Measurements from ENCODE around the gene RAB20.

GRCh38 chr13:110562696-110563462 is 1.4 kb upstream of the RAB20 start:
- TF ChIP-seq RAD21 (conservative IDR thresholded peaks at IDR 0.05): no peak
- TF ChIP-seq TAF1 (IDR thresholded peaks at IDR 0.05; ENCODE audit: low read depth): no peak
- no peak for TF ChIP-seq EZH2 (IDR thresholded peaks at IDR 0.05; ENCODE audit: borderline replicate concordance, insufficient read depth, low read length, poor library complexity, severe bottlenecking)
- TF ChIP-seq CTCF (IDR thresholded peaks at IDR 0.05; ENCODE audit: poor library complexity, severe bottlenecking): no peak
- TF ChIP-seq EP300 (conservative IDR thresholded peaks at IDR 0.05; ENCODE audit: poor library complexity, severe bottlenecking): no peak
- no peak for TF ChIP-seq MXI1 (conservative IDR thresholded peaks at IDR 0.05; ENCODE audit: poor library complexity, severe bottlenecking)
- no peak for TF ChIP-seq POLR2AphosphoS5 (IDR thresholded peaks at IDR 0.05)
